ENCODE data around the gene CRYBG2. TPM values are rescaled to one million over a fixed set of nuclear protein-coding genes. Genes with fewer than 3 reads are reported as not detected.

CRYBG2 gene
- total RNA-seq, 1 donor, result not detected

DNA sequence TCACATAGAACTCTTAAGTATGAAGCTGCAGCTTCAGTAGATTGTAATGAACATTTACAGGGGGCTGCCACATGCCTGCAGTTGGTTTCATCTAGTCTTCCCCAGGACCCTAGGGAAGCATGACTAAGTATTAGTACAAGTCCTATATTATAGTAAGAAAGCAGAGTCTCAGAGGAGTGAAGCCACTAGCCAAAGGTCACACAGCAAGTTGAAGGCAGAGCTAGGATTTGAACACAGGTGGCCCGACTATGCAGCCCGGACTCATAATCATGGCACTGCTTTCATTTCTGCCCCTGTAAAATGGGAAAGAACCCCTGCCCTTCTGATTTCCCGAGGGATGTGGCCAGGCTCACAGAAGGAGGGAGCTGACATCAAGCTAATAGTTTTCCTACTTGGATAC is 8.4 kb upstream of the CRYBG2 start:
- TF ChIP-seq, protein P1, sequence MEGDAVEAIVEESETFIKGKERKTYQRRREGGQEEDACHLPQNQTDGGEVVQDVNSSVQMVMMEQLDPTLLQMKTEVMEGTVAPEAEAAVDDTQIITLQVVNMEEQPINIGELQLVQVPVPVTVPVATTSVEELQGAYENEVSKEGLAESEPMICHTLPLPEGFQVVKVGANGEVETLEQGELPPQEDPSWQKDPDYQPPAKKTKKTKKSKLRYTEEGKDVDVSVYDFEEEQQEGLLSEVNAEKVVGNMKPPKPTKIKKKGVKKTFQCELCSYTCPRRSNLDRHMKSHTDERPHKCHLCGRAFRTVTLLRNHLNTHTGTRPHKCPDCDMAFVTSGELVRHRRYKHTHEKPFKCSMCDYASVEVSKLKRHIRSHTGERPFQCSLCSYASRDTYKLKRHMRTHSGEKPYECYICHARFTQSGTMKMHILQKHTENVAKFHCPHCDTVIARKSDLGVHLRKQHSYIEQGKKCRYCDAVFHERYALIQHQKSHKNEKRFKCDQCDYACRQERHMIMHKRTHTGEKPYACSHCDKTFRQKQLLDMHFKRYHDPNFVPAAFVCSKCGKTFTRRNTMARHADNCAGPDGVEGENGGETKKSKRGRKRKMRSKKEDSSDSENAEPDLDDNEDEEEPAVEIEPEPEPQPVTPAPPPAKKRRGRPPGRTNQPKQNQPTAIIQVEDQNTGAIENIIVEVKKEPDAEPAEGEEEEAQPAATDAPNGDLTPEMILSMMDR (IDR thresholded peaks at IDR 0.05; ENCODE audit: insufficient read depth, low read length), result no peak
- H3K4me3 ChIP-seq (ENCODE audit: low read depth, low read length), result no peak overlapping the region
- no peak for DNase-seq (ENCODE audit: low read depth)

DNA sequence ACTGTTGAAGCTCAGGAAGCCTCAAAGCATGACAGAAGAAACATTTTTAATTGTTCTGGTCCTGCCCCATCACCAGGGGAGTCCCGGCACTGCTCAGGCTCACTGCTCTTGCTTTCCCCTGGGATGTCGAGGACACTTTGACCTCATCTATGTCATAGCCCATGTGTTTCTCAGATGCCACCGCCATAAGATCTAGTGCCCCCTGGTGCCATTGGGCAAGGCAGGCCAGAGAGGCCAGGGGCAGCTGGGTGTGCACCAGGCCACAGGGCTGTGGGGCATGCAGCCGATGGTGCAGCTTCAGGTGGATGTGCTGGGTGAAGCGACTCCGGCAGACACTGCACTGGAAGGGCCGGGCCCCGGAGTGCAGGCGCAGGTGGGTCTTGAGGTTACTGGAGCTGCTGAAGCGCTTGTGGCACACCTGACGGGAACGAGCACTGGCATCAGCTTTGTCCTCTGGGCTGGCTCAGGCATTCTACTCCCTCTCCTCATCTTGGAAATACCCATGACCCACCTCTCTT is 7.7 kb upstream of the CRYBG2 start:
- DNase-seq (ENCODE audit: low read depth), result no peak
- H3K4me3 ChIP-seq (ENCODE audit: low read depth, low read length), result no peak overlapping the region
- TF ChIP-seq, protein P1 (IDR thresholded peaks at IDR 0.05; ENCODE audit: insufficient read depth, low read length), result no peak

DNA sequence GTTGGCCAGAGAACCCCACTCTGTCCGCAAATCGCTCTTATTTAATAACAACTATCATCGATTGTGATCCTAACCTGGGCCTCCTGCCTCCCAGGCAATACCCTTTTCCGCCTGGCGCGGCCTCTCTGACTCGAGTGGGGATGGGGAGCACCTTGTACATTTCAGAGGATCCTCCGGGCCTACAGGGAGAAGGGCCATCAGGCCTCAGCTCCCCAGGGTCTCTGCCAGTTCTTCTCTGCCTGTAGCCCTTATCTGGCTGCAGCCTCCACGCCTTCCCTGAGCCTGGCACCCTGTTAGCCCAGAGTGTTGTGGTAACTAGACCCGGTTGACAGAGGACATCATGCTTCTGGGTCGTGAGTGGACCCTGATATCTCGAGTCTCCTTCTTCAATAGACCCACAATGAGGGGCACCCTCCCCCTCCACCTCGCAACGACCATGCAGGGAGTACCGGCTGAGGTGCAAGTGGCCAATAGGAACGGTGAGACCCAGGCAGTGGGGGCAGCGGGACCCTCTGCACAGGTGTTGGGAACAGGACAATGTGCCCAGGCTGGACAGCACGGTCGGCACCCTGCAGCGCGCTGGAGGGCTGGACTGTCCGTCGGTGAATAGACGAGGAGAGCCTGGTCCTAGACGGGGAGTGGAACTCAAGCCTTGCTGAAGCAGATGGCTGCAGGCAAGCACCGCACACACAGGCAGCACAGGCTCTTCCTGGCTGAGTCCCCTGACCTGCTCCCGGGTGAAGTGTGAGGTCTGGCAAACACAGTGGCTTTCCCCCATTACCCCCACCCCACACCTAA is 7.1 kb upstream of the CRYBG2 start:
- no peak overlapping the region for H3K4me3 ChIP-seq (ENCODE audit: low read depth, low read length)
- no peak for DNase-seq (ENCODE audit: low read depth)
- TF ChIP-seq, protein P1 (IDR thresholded peaks at IDR 0.05; ENCODE audit: insufficient read depth, low read length), result no peak

DNA sequence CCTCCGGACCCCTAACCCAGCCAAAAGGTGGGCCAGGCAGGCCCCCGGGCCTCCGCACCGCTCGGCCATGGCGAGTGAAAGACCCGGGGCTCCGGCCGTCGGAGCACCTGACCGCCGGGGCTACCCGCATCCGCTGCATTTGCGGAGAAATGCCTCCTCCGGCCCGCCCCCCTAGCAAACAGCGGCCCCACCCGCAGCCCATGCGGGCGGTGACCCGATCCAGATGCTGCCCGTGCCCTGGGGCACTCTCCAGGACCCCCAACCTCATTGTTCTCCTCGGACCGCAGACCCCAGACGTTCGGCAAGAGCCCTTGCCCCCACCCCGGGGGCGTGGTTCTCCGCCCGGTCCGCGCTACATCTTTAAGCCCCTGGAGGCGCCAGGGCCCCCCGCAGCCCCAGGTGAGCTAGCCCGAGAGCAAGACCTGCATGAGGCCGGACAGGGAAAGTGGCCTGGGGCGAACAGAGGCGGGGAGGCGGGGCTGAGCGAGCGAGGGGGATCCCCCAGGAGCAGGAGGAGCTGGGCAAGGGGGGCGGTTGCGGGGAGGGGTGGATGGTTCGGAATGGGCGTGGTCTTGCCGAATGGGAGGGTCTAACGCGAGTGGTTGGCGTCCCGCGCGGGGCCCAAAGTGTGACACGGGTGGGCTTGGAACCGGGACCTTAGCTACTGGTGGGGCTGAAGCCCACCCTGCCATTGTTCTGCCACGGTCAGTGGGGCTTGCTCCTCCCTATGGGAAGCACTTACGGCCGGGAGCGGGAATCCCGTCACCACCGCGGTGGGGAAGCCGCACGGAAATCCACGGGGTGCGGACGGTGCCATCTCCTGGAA is 6.3 kb upstream of the CRYBG2 start:
- TF ChIP-seq, protein P1 (IDR thresholded peaks at IDR 0.05; ENCODE audit: insufficient read depth, low read length), result no peak
- no peak for DNase-seq (ENCODE audit: low read depth)
- H3K4me3 ChIP-seq (ENCODE audit: low read depth, low read length), result peak overlapping the region; percentile 22

DNA sequence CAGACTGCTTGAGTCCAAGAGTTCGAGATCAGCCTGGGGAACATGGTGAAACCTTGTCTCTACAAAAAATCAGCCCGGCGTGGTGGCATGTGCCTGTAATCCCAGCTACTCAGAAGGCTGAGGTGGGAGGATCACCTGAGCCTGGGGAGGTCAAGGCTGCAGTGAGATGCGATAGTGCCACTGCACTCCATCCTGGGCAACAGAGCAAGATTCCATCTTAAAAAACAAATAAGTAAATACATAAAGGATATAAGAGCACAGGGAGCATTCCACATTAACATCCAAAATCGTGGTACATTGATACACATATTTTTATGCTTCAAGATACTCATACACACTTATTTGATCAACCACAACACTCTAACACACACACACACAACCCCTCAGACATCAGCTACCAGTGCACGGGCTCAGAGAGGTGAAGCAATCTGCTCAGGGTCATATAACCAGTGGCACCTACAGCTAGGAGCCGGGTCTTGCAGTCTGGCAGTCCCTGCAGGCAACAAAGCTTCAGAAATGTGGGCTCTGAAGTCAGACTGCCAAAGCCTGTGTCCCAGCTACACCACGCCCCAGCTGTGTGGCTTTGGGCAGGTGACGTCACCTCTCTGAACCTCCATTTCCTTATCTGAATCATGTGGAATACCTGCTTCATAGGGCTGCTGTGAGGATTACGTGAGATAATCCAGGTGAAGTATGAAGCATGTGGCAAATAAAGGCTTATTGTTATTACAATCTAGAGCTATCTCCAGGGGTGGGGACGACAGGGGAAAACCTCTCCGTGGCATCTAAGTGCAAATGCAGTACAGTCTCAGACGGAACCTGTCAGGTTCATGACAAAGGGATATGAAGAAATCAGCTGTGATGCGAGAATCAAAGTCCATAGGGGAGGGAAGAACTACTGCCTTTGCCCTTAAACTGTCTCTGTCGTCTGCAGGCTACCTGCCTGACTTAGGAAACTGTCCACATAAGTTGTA is 4.8 kb upstream of the CRYBG2 start:
- TF ChIP-seq, protein P1 (IDR thresholded peaks at IDR 0.05; ENCODE audit: insufficient read depth, low read length), result no peak
- no peak overlapping the region for H3K4me3 ChIP-seq (ENCODE audit: low read depth, low read length)
- DNase-seq (ENCODE audit: low read depth), result no peak

DNA sequence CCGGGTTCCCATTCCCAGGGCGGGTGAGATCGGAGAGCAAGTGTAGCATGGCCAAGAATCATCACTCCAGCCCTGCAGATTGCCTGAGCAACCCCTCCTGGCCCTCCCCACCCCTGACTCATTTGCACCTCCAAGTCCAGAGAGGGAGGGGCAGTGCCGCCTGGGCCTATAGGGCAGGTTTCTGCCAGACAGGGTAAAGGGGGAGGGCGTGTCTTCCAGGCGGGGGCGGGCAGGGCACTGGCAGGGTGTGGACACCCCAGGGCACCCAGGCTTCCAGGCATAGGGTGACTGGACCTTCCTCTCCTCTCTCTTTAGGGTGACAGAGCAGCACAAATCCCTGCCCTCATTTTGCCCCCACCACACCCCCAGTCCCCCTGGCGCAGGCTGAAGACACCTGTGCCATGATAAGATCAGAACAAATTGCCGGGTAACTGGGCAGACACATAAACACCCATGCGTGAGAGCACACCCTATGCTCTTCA is 3.2 kb upstream of the CRYBG2 start:
- H3K4me3 ChIP-seq (ENCODE audit: low read depth, low read length), result no peak overlapping the region
- DNase-seq (ENCODE audit: low read depth), result no peak
- TF ChIP-seq, protein P1 (IDR thresholded peaks at IDR 0.05; ENCODE audit: insufficient read depth, low read length), result no peak

Measured in fibroblast of the aortic adventitia (primary cell).